Type B pancreatic cell (in vitro differentiated cells): ENCODE measurements around the gene UMODL1. TPM values are rescaled to one million over a fixed set of nuclear protein-coding genes. Genes with fewer than 3 reads are reported as not detected.

ENCODE experiments used
- DNase-seq: peaks from one replicate; pipeline ENCODE4 v3.0.0; 2021; ENCODE audit warnings: mixed read lengths; ENCODE audit not compliant: unreplicated experiment; ENCODE audit errors: extremely low spot score
- H3K27ac Mint-ChIP-seq: 2 replicates; pipeline ENCODE4 v1.8.0; 2021; ENCODE audit warnings: mild to moderate bottlenecking, mixed read lengths
- H3K27me3 Mint-ChIP-seq: 2 replicates; pipeline ENCODE4 v1.8.0; 2021; ENCODE audit warnings: mixed read lengths
- H3K36me3 Mint-ChIP-seq: 2 replicates; pipeline ENCODE4 v1.8.0; 2021; ENCODE audit warnings: mixed read lengths
- H3K4me1 Mint-ChIP-seq: one replicate; pipeline ENCODE4 v1.8.0; 2021; ENCODE audit warnings: mixed read lengths; ENCODE audit not compliant: unreplicated experiment
- H3K4me3 Mint-ChIP-seq: 2 replicates; pipeline ENCODE4 v1.8.0; 2021; ENCODE audit warnings: mild to moderate bottlenecking, mixed read lengths
- H3K9me3 Mint-ChIP-seq: 2 replicates; pipeline ENCODE4 v1.8.0; 2021; ENCODE audit warnings: mixed read lengths
- CTCF ChIP-seq: fragments of 200-600 bp; sonication (generic); conservative IDR thresholded peaks from 2 replicates; pipeline ENCODE4 v1.5.0; 2021; ENCODE audit warnings: antibody characterized with exemption, mild to moderate bottlenecking
- total RNA-seq: library from RNA; stranded (reverse); gene quantifications from 2 replicates; pipeline ENCODE4 v1.2.1, GENCODE V29; 2021; ENCODE audit warnings: low replicate concordance

UMODL1 gene
- total RNA-seq, 1 donor from 2014 or later: 0.36 TPM

- TF ChIP-seq CTCF: no peak
- DNase-seq: no peak
- Mint-ChIP-seq H3K4me3 (no peak overlapping the region), H3K36me3 (no peaks in the 10 kb centered on the region), H3K4me1 (peaks cover 19% of the 10 kb centered on the region), H3K9me3 (no peaks in the 10 kb centered on the region), H3K27me3 (peaks cover 10% of the 10 kb centered on the region), H3K27ac (no peak overlapping the region)
These were observed 78.7 kb downstream of the UMODL1 start for GRCh38 chr21:42149656-42150473.

- Mint-ChIP-seq H3K9me3 (no peaks in the 10 kb centered on the region), H3K4me3 (no peak overlapping the region), H3K36me3 (no peaks in the 10 kb centered on the region), H3K27me3 (peaks cover 7% of the 10 kb centered on the region), H3K4me1 (peaks cover 21% of the 10 kb centered on the region), H3K27ac (no peak overlapping the region)
- no peak for DNase-seq
- no peak for TF ChIP-seq CTCF
These were observed 79.5 kb downstream of the UMODL1 start for GRCh38 chr21:42150474-42151085.

GRCh38 chr21:42151148-42151947, 80.2 kb downstream of the UMODL1 start:
- no peak for TF ChIP-seq CTCF
- Mint-ChIP-seq H3K4me1 (peaks cover 24% of the 10 kb centered on the region), H3K4me3 (no peak overlapping the region), H3K36me3 (no peaks in the 10 kb centered on the region), H3K9me3 (no peaks in the 10 kb centered on the region), H3K27me3 (peaks cover 7% of the 10 kb centered on the region), H3K27ac (no peak overlapping the region)
- DNase-seq: no peak

- Mint-ChIP-seq H3K9me3 (no peaks in the 10 kb centered on the region), H3K4me1 (peaks cover 24% of the 10 kb centered on the region), H3K27me3 (peaks cover 7% of the 10 kb centered on the region), H3K36me3 (no peaks in the 10 kb centered on the region), H3K27ac (no peak overlapping the region), H3K4me3 (no peak overlapping the region)
- no peak for DNase-seq
- TF ChIP-seq CTCF: no peak
These were observed 80.8 kb downstream of the UMODL1 start for GRCh38 chr21:42151948-42152220.

GRCh38 chr21:42153046-42153686, 82.0 kb downstream of the UMODL1 start:
- Mint-ChIP-seq H3K27me3 (no peaks in the 10 kb centered on the region), H3K4me1 (peaks cover 29% of the 10 kb centered on the region), H3K36me3 (no peaks in the 10 kb centered on the region), H3K9me3 (no peaks in the 10 kb centered on the region), H3K4me3 (no peak overlapping the region), H3K27ac (no peak overlapping the region)
- DNase-seq: no peak
- no peak for TF ChIP-seq CTCF
